Measurements from ENCODE around the gene UCHL5. TPM values are rescaled to one million over a fixed set of nuclear protein-coding genes. Genes with fewer than 3 reads are reported as not detected.

UCHL5 gene
- polyA plus RNA-seq, 1 donor from 2014 or later = 28.8 TPM

DNA sequence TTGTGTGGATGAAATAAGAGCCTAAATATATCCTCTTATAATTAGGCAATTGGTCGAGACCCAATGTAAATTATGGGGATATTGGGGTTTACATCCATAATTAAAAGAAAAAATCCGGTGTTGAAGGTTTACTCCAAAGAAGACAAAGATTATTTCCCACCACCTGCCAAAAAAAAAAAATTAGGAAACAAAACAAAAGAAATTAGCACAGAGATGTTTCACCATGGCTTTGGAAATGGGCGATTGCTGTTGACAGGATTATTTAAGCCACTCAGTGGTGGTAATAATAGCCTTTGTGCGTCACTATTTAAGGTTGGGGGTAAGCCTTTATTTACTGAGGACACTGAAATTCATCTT lies 46.6 kb upstream of the UCHL5 start:
- Histone ChIP-seq H3K4me2 (ENCODE audit: low read length) (peak overlapping the region; percentile 21), H3K27ac (ENCODE audit: low read length) (no peak overlapping the region), H3K9me2 (ENCODE audit: insufficient read depth, low read length) (no peaks in the 10 kb centered on the region), H3F3A (ENCODE audit: insufficient read depth, low read length, poor library complexity, severe bottlenecking) (peaks cover 5% of the 10 kb centered on the region), H2AFZ (ENCODE audit: low read depth, low read length) (no peak overlapping the region), H3K9ac (ENCODE audit: low read length) (peak overlapping the region; percentile 58), H3K9me3 (ENCODE audit: low read length) (no peaks in the 10 kb centered on the region), H4K20me1 (ENCODE audit: insufficient read depth) (no peaks in the 10 kb centered on the region), H3K4me3 (ENCODE audit: low read length) (peak overlapping the region; percentile 87), H3K36me3 (ENCODE audit: insufficient read depth, low read length) (no peaks in the 10 kb centered on the region), H3K79me2 (replicated peaks; ENCODE audit: insufficient read depth, low read length) (no peaks in the 10 kb centered on the region), H3K27me3 (ENCODE audit: insufficient read depth, low read depth, low read length) (peaks cover 4% of the 10 kb centered on the region)
- no peak for TF ChIP-seq EP300 (conservative IDR thresholded peaks at IDR 0.05; ENCODE audit: poor library complexity, severe bottlenecking)
- TF ChIP-seq SMC3 (conservative IDR thresholded peaks at IDR 0.05; ENCODE audit: poor library complexity) = no peak

DNA sequence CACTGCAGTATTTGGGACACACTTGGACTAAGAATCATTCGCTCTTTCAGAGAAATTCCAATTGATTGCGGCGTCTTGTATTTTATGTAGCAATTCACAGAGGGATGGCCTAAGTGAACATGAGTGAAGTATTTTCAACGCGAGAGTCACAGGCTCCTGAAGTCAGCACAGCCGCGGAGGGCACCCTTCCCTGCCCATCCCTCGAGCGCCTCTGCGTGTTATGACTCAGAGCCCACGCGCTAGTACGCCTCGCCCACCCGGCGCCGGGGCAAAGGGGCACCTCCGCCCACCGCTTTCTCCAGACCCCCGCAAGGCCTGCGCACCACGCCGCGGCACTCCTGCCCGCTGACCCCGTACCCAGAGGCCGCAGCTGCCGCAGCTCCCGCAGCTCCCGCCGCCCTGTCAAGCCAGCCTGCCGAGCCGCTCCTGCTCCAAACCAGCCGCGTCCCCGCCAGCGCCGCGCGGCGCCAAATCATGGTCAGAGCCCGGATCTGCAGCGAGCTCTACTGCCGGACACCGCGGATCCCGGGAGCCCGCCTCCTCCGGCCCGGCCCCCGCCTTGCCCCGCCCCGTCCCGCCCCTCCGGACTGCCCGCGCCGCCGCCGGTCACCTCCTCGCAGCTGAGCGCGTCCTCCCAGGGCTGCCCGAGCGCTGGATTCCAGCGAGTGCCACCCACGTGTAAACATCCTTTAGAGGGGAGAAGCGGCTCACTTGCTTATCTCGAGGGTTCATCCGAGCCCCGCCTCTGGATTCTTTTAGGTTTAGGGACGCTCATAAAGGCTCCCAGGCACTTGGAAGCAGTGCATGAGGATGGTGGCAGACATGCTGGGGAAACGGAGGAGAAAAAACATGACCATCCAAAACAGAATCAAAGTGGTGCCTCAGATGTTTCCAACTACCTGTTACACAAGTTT lies 46.0 kb upstream of the UCHL5 start, which contains the start of gene GLRX2:
GLRX2 (minus strand) TSS at position 508 of the 914 bp plus-strand sequence; CDS start at position 476, 32 bp downstream.
- Histone ChIP-seq H3K27ac (ENCODE audit: low read length) (no peak within 1 kb of the TSS), H2AFZ (ENCODE audit: low read depth, low read length) (peak within 1 kb of the TSS; percentile 38)

More for the DNA sequence above, 46.0 kb upstream of the UCHL5 start, which contains the start of gene GLRX2:
- Histone ChIP-seq H3K36me3 (ENCODE audit: insufficient read depth, low read length) (no peaks in the 10 kb centered on the region), H3K27me3 (ENCODE audit: insufficient read depth, low read depth, low read length) (peaks cover 4% of the 10 kb centered on the region), H3K4me2 (ENCODE audit: low read length) (peak within 1 kb of the TSS; percentile 92), H3K9ac (ENCODE audit: low read length) (peak within 1 kb of the TSS; percentile 58), H3K79me2 (replicated peaks; ENCODE audit: insufficient read depth, low read length) (no peaks in the 10 kb centered on the region), H3K9me2 (ENCODE audit: insufficient read depth, low read length) (no peaks in the 10 kb centered on the region), H4K20me1 (ENCODE audit: insufficient read depth) (no peaks in the 10 kb centered on the region), H3K4me3 (ENCODE audit: low read length) (peak within 1 kb of the TSS; percentile 87), H3K9me3 (ENCODE audit: low read length) (no peaks in the 10 kb centered on the region), H3F3A (ENCODE audit: insufficient read depth, low read length, poor library complexity, severe bottlenecking) (peaks cover 5% of the 10 kb centered on the region)
- TF ChIP-seq, protein P1, sequence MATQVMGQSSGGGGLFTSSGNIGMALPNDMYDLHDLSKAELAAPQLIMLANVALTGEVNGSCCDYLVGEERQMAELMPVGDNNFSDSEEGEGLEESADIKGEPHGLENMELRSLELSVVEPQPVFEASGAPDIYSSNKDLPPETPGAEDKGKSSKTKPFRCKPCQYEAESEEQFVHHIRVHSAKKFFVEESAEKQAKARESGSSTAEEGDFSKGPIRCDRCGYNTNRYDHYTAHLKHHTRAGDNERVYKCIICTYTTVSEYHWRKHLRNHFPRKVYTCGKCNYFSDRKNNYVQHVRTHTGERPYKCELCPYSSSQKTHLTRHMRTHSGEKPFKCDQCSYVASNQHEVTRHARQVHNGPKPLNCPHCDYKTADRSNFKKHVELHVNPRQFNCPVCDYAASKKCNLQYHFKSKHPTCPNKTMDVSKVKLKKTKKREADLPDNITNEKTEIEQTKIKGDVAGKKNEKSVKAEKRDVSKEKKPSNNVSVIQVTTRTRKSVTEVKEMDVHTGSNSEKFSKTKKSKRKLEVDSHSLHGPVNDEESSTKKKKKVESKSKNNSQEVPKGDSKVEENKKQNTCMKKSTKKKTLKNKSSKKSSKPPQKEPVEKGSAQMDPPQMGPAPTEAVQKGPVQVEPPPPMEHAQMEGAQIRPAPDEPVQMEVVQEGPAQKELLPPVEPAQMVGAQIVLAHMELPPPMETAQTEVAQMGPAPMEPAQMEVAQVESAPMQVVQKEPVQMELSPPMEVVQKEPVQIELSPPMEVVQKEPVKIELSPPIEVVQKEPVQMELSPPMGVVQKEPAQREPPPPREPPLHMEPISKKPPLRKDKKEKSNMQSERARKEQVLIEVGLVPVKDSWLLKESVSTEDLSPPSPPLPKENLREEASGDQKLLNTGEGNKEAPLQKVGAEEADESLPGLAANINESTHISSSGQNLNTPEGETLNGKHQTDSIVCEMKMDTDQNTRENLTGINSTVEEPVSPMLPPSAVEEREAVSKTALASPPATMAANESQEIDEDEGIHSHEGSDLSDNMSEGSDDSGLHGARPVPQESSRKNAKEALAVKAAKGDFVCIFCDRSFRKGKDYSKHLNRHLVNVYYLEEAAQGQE (IDR thresholded peaks at IDR 0.05; ENCODE audit: borderline replicate concordance) = peak; percentile 8
- TF ChIP-seq POLR2AphosphoS5 (IDR thresholded peaks at IDR 0.05) (no peak), MXI1 (conservative IDR thresholded peaks at IDR 0.05; ENCODE audit: poor library complexity, severe bottlenecking) (peak; percentile 59), EZH2 (IDR thresholded peaks at IDR 0.05; ENCODE audit: borderline replicate concordance, insufficient read depth, low read length, poor library complexity, severe bottlenecking) (no peak), RAD21 (conservative IDR thresholded peaks at IDR 0.05) (peak; percentile 9), TAF1 (IDR thresholded peaks at IDR 0.05; ENCODE audit: low read depth) (no peak), EP300 (conservative IDR thresholded peaks at IDR 0.05; ENCODE audit: poor library complexity, severe bottlenecking) (no peak), SMC3 (conservative IDR thresholded peaks at IDR 0.05; ENCODE audit: poor library complexity) (no peak)
- TF ChIP-seq, protein P2, sequence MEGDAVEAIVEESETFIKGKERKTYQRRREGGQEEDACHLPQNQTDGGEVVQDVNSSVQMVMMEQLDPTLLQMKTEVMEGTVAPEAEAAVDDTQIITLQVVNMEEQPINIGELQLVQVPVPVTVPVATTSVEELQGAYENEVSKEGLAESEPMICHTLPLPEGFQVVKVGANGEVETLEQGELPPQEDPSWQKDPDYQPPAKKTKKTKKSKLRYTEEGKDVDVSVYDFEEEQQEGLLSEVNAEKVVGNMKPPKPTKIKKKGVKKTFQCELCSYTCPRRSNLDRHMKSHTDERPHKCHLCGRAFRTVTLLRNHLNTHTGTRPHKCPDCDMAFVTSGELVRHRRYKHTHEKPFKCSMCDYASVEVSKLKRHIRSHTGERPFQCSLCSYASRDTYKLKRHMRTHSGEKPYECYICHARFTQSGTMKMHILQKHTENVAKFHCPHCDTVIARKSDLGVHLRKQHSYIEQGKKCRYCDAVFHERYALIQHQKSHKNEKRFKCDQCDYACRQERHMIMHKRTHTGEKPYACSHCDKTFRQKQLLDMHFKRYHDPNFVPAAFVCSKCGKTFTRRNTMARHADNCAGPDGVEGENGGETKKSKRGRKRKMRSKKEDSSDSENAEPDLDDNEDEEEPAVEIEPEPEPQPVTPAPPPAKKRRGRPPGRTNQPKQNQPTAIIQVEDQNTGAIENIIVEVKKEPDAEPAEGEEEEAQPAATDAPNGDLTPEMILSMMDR (IDR thresholded peaks at IDR 0.05; ENCODE audit: poor library complexity, severe bottlenecking) = peak; percentile 21
